PC-3 (cell line): ENCODE data around the gene TAPT1. TPM values are rescaled to one million over a fixed set of nuclear protein-coding genes. Genes with fewer than 3 reads are reported as not detected.

Experiments used
- ATAC-seq: fragments of 200-7000 bp; cut with Tn5 transposase; 2 replicates; pipeline ENCODE4 v1.9.1; 2020; ENCODE audit warnings: mild to moderate bottlenecking, moderate library complexity
- BruUV-seq: library from RNA; stranded (reverse); fragments of 400-500 nt; replicated peaks from 2 replicates; lab custom pipeline; 2021; lab: Mats Ljungman, UMichigan
- CTCF ChIA-PET: fragments of 300-600 bp; sonication (Branson Sonifier 250); formaldehyde crosslinking; loops from one replicate; lab custom pipeline; 2022; ENCODE audit warnings: antibody characterized with exemption; lab: Charles Lee
- POLR2A ChIA-PET: fragments of 300-600 bp; sonication (Branson Sonifier 250); formaldehyde crosslinking; loops from one replicate; lab custom pipeline; 2022; ENCODE audit warnings: antibody characterized with exemption; ENCODE audit not compliant: unreplicated experiment; lab: Charles Lee
- DNase-seq: peaks from one replicate; pipeline ENCODE4 v3.0.0-alpha.2; 2015
- H2AFZ ChIP-seq: fragments of 300-600 bp; sonication (generic); 2 replicates; pipeline ENCODE4 v1.6.0; 2016; ENCODE audit warnings: antibody characterized with exemption, low read length
- H3F3A ChIP-seq: fragments of 300-600 bp; sonication (generic); one replicate; pipeline ENCODE4 v1.6.0; 2017; ENCODE audit warnings: antibody characterized with exemption, low read length, control low read depth, mild to moderate bottlenecking; ENCODE audit not compliant: unreplicated experiment
- H3K27ac ChIP-seq: fragments of 300-600 bp; sonication (generic); 2 replicates; pipeline ENCODE4 v1.5.1; 2016; ENCODE audit warnings: mild to moderate bottlenecking, low read length
- H3K27me3 ChIP-seq: fragments of 300-600 bp; sonication (generic); 2 replicates; pipeline ENCODE4 v1.6.1; 2016; ENCODE audit warnings: low read length, mixed read lengths
- H3K36me3 ChIP-seq: fragments of 300-600 bp; sonication (generic); 2 replicates; pipeline ENCODE4 v1.6.1; 2016; ENCODE audit warnings: low read depth, mixed run types, low read length, mixed read lengths
- H3K4me1 ChIP-seq: fragments of 300-600 bp; sonication (generic); 2 replicates; pipeline ENCODE4 v1.5.1; 2016; ENCODE audit warnings: low read length; ENCODE audit not compliant: insufficient read depth
- H3K4me2 ChIP-seq: fragments of 300-600 bp; sonication (generic); 2 replicates; pipeline ENCODE4 v1.6.0; 2016; ENCODE audit warnings: low read length
- H3K4me3 ChIP-seq: fragments of 300-600 bp; sonication (generic); 2 replicates; pipeline ENCODE4 v1.5.1; 2016; ENCODE audit warnings: mild to moderate bottlenecking, low read length, mixed read lengths
- H3K79me2 ChIP-seq: fragments of 300-600 bp; sonication (generic); 2 replicates; pipeline ENCODE4 v1.6.1; 2017; ENCODE audit warnings: low read length, mixed read lengths
- H3K9ac ChIP-seq: fragments of 300-600 bp; sonication (generic); 2 replicates; pipeline ENCODE4 v1.6.0; 2016; ENCODE audit warnings: mild to moderate bottlenecking, low read length
- H3K9me2 ChIP-seq: fragments of 300-600 bp; sonication (generic); replicated peaks from 2 replicates; pipeline ENCODE4 v1.6.1; 2016; ENCODE audit warnings: mixed run types, low read length, mixed read lengths
- H3K9me3 ChIP-seq: fragments of 300-600 bp; sonication (generic); 2 replicates; pipeline ENCODE4 v1.6.1; 2016; ENCODE audit warnings: low read length, mixed read lengths
- H4K20me1 ChIP-seq: fragments of 300-600 bp; sonication (generic); 2 replicates; pipeline ENCODE4 v1.6.1; 2016; ENCODE audit warnings: low read length, mixed read lengths
- CTCF ChIP-seq: fragments of 300-600 bp; sonication (generic); conservative IDR thresholded peaks from 2 replicates; pipeline ENCODE4 v1.5.1; 2017; ENCODE audit warnings: antibody characterized with exemption, low read depth, mild to moderate bottlenecking, low read length
- EZH2 ChIP-seq: fragments of 300-600 bp; sonication (generic); IDR thresholded peaks from one replicate; pipeline ENCODE4 v1.6.1; 2017; ENCODE audit warnings: antibody characterized with exemption, mild to moderate bottlenecking, low read length; ENCODE audit not compliant: unreplicated experiment
- EZH2phosphoT487 ChIP-seq: fragments of 300-600 bp; sonication (generic); IDR thresholded peaks from 2 replicates; pipeline ENCODE4 v1.6.1; 2018; ENCODE audit warnings: mild to moderate bottlenecking, antibody characterized with exemption, low read length, borderline replicate concordance
- intact Hi-C: fragments of 100-400 bp; cut with micrococcal nuclease; formaldehyde crosslinking; loops from 2 replicates; pipeline ENCODE4 v1.9.0; 2023
- total RNA-seq: library from RNA; depleted of rRNA; stranded (reverse); fragments of >200 nt; gene quantifications from 2 replicates; pipeline ENCODE4 v1.2.3, GENCODE V29; 2014

The TAPT1 gene
- total RNA-seq, 1 experiment from 2014 or later, result 8.7 TPM

DNA sequence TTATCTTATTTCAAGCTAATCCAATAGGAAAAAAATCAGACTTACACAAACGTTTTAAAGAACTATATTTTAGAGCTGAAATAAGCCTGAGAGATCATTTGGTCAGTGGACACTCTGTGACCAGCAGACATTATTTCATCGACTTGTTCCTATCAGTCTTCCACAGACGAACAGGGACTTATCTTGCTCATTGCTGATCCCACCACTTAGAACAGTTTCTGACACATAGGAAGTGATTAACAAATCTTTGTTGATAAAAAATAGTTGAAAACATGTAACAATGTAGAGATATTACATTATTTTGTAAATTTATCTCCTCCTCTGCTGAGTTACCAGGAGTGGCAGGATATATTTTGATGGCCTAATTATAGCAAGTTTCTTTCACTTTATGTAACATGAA is 65.8 kb downstream of the TAPT1 start:
- Histone ChIP-seq H4K20me1 (no peaks in the 10 kb centered on the region), H3K27ac (no peak overlapping the region), H3K4me3 (no peak overlapping the region), H3K27me3 (no peaks in the 10 kb centered on the region), H3K79me2 (no peaks in the 10 kb centered on the region), H3K9me3 (no peaks in the 10 kb centered on the region), H3K4me1 (no peaks in the 10 kb centered on the region), H2AFZ (no peak overlapping the region), H3K9me2 (no peaks in the 10 kb centered on the region), H3K9ac (no peak overlapping the region), H3K4me2 (no peak overlapping the region), H3F3A (no peaks in the 10 kb centered on the region), H3K36me3 (no peaks in the 10 kb centered on the region)
- no peak for ATAC-seq
- TF ChIP-seq EZH2, result no peak
- POLR2A ChIA-PET, result no interaction called here
- CTCF ChIA-PET, result no interaction called here
- intact Hi-C loops, result loop anchor here (5.0 kb wide), 1 partner anchor 37 kb away; no protein-coding TSS in a partner anchor
- DNase-seq, result no peak
- BruUV-seq, result no TSS peak

DNA sequence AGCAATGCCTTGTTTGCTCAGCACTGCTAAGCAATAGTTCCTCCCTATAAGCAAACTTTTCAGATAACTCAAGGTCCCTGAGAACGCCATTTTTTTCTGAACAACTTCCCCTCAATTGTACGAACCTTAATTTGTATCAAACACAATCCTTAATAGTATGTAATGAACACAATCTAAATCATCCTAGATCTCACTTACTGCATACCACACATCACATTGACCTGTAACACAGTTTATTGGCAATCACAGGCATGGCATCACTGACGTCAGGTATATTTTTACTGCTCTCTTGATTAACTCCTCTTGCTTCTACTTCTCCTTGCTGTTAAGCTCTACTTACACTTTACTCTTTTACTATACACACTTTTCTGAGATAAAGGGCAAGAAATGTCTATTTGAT is 67.0 kb downstream of the TAPT1 start:
- intact Hi-C loops, result no loop called here
- CTCF ChIA-PET, result no interaction called here
- H2AFZ ChIP-seq, result no peak overlapping the region
- H3K9me2 ChIP-seq, result no peaks in the 10 kb centered on the region
- no peaks in the 10 kb centered on the region for H3K36me3 ChIP-seq
- no TSS peak for BruUV-seq
- H3K4me3 ChIP-seq, result no peak overlapping the region
- no peak for TF ChIP-seq EZH2
- no peak for TF ChIP-seq EZH2phosphoT487
- no peak for TF ChIP-seq CTCF
- no peaks in the 10 kb centered on the region for H3K27me3 ChIP-seq
- H3K79me2 ChIP-seq, result no peaks in the 10 kb centered on the region
- H3K4me1 ChIP-seq, result no peaks in the 10 kb centered on the region
- no peak overlapping the region for H3K4me2 ChIP-seq
- no peaks in the 10 kb centered on the region for H4K20me1 ChIP-seq
- ATAC-seq (no peak), DNase-seq (no peak)
- no peaks in the 10 kb centered on the region for H3K9me3 ChIP-seq
- POLR2A ChIA-PET, result no interaction called here
- no peak overlapping the region for H3K9ac ChIP-seq
- H3K27ac ChIP-seq, result no peak overlapping the region
- H3F3A ChIP-seq, result no peaks in the 10 kb centered on the region

GRCh38 chr4:16158504-16158852 is 67.8 kb downstream of the TAPT1 start:
- Histone ChIP-seq H3K4me2 (no peak overlapping the region), H3K4me1 (no peaks in the 10 kb centered on the region), H2AFZ (no peak overlapping the region), H3K27me3 (no peaks in the 10 kb centered on the region), H3F3A (no peaks in the 10 kb centered on the region), H3K79me2 (no peaks in the 10 kb centered on the region), H3K27ac (no peak overlapping the region), H3K9ac (no peak overlapping the region), H4K20me1 (no peaks in the 10 kb centered on the region), H3K9me2 (no peaks in the 10 kb centered on the region), H3K9me3 (no peaks in the 10 kb centered on the region), H3K36me3 (no peaks in the 10 kb centered on the region), H3K4me3 (no peak overlapping the region)
- TF ChIP-seq EZH2phosphoT487 (no peak), EZH2 (no peak), CTCF (no peak)
- intact Hi-C loops, result no loop called here
- DNase-seq (no peak), ATAC-seq (no peak)
- ChIA-PET CTCF (no interaction called here), POLR2A (no interaction called here)
- BruUV-seq, result no TSS peak
